HG03558 (cell line): ENCODE data around the gene PTPDC1.

Source experiments
- ATAC-seq: cut with Tn5 transposase; IDR thresholded peaks from one replicate; pipeline ENCODE4 v1.9.1; 2021; ENCODE audit warnings: moderate number of reproducible peaks; ENCODE audit not compliant: unreplicated experiment; ENCODE audit errors: extremely low read depth

The PTPDC1 gene

GRCh38 chr9:94084314-94084713, at the start of gene PTPDC1:
Gene PTPDC1 (plus strand): TSS chr9:94084464. CDS start chr9:94084531, 67 bp downstream.
- ATAC-seq, result no peak

- no peak for ATAC-seq
These were observed 49.8 kb upstream of the PTPDC1 start for GRCh38 chr9:94034511-94034910.

GRCh38 chr9:94039786-94040185, 44.5 kb upstream of the PTPDC1 start:
- no peak for ATAC-seq

GRCh38 chr9:94042516-94043360, 41.5 kb upstream of the PTPDC1 start:
- no peak for ATAC-seq

GRCh38 chr9:94054716-94055115, 29.5 kb upstream of the PTPDC1 start:
- ATAC-seq, result no peak

- no peak for ATAC-seq
These were observed 27.8 kb upstream of the PTPDC1 start for GRCh38 chr9:94056442-94056974.

GRCh38 chr9:94057918-94058317, 26.3 kb upstream of the PTPDC1 start:
- ATAC-seq, result no peak

- no peak for ATAC-seq
These were observed 22.4 kb upstream of the PTPDC1 start for GRCh38 chr9:94061864-94062263.

- ATAC-seq, result no peak
These were observed 18.7 kb upstream of the PTPDC1 start for GRCh38 chr9:94065535-94065961.

GRCh38 chr9:94068257-94068656, 16.0 kb upstream of the PTPDC1 start:
- ATAC-seq, result no peak

- ATAC-seq, result no peak
These were observed 7.7 kb upstream of the PTPDC1 start for GRCh38 chr9:94076557-94076956.

GRCh38 chr9:94078086-94078485, 6.2 kb upstream of the PTPDC1 start:
- ATAC-seq, result no peak

- ATAC-seq, result no peak
These were observed 5.0 kb upstream of the PTPDC1 start for GRCh38 chr9:94079236-94079635.

- ATAC-seq, result no peak
These were observed 4.0 kb upstream of the PTPDC1 start for GRCh38 chr9:94080249-94080648.

GRCh38 chr9:94081435-94081834, 2.8 kb upstream of the PTPDC1 start:
- ATAC-seq, result no peak

- no peak for ATAC-seq
These were observed 2.3 kb upstream of the PTPDC1 start for GRCh38 chr9:94081864-94082463.

GRCh38 chr9:94082553-94082952, 1.7 kb upstream of the PTPDC1 start:
- ATAC-seq, result no peak

- ATAC-seq, result no peak
These were observed 1.3 kb upstream of the PTPDC1 start for GRCh38 chr9:94082956-94083355.

GRCh38 chr9:94083384-94083783, 880 bp upstream of the PTPDC1 start:
- ATAC-seq, result no peak

- ATAC-seq, result no peak
These were observed 887 bp downstream of the PTPDC1 start for GRCh38 chr9:94085062-94085639.
